Neural progenitor cell (in vitro differentiated cells): ENCODE measurements around the gene ABCF3. TPM values are rescaled to one million over a fixed set of nuclear protein-coding genes. Genes with fewer than 3 reads are reported as not detected.

ENCODE experiments used
- DNase-seq: peaks from one replicate; pipeline ENCODE4 v3.0.0-alpha.2; 2016; ENCODE audit warnings: low spot score
- H2AFZ ChIP-seq: fragments of 200-600 bp; sonication (generic); replicated peaks from 2 replicates; pipeline ENCODE4 v1.6.1; 2016; ENCODE audit warnings: antibody characterized with exemption
- H3F3A ChIP-seq: fragments of 200-600 bp; sonication (generic); 2 replicates; pipeline ENCODE4 v1.6.1; 2016; ENCODE audit warnings: antibody characterized with exemption, low read depth
- H3K27ac ChIP-seq: fragments of 200-600 bp; sonication (generic); 2 replicates; pipeline ENCODE4 v1.5.1; 2016; ENCODE audit warnings: mild to moderate bottlenecking
- H3K27me3 ChIP-seq: fragments of 200-600 bp; sonication (generic); 2 replicates; pipeline ENCODE4 v1.6.1; 2016; ENCODE audit warnings: mild to moderate bottlenecking, moderate library complexity
- H3K36me3 ChIP-seq: fragments of 200-600 bp; sonication (generic); 2 replicates; pipeline ENCODE4 v1.5.1; 2016
- H3K4me1 ChIP-seq: fragments of 200-600 bp; sonication (generic); 2 replicates; pipeline ENCODE4 v1.6.1; 2016; ENCODE audit warnings: mixed run types
- H3K4me2 ChIP-seq: fragments of 200-600 bp; sonication (generic); 2 replicates; pipeline ENCODE4 v1.6.1; 2016
- H3K4me3 ChIP-seq: fragments of 200-600 bp; sonication (generic); 2 replicates; pipeline ENCODE4 v1.5.1; 2016
- H3K79me2 ChIP-seq: fragments of 200-600 bp; sonication (generic); 2 replicates; pipeline ENCODE4 v1.6.1; 2016; ENCODE audit warnings: low read depth
- H3K9ac ChIP-seq: fragments of 200-600 bp; sonication (generic); 2 replicates; pipeline ENCODE4 v1.6.1; 2016
- H3K9me3 ChIP-seq: fragments of 200-600 bp; sonication (generic); 2 replicates; pipeline ENCODE4 v1.5.1; 2016; ENCODE audit warnings: low read depth
- H4K20me1 ChIP-seq: fragments of 200-600 bp; sonication (generic); 2 replicates; pipeline ENCODE4 v1.6.1; 2016; ENCODE audit warnings: low read depth
- H3K27ac Mint-ChIP-seq: 3 replicates; pipeline ENCODE4 v1.8.0; 2021; ENCODE audit warnings: mixed read lengths
- H3K27me3 Mint-ChIP-seq: 2 replicates; pipeline ENCODE4 v1.8.0; 2022; ENCODE audit warnings: low read depth, mild to moderate bottlenecking, inconsistent platforms, moderate library complexity, mixed read lengths; ENCODE audit not compliant: insufficient read depth
- H3K36me3 Mint-ChIP-seq: 3 replicates; pipeline ENCODE4 v1.8.0; 2021; ENCODE audit warnings: mixed read lengths
- H3K4me1 Mint-ChIP-seq: 3 replicates; pipeline ENCODE4 v1.8.0; 2021; ENCODE audit warnings: mixed read lengths
- H3K4me3 Mint-ChIP-seq: 3 replicates; pipeline ENCODE4 v1.8.0; 2021; ENCODE audit warnings: mild to moderate bottlenecking, moderate library complexity, mixed read lengths
- H3K9me3 Mint-ChIP-seq: 3 replicates; pipeline ENCODE4 v1.8.0; 2020; ENCODE audit warnings: mixed read lengths
- EZH2 ChIP-seq: fragments of 200-600 bp; sonication (generic); IDR thresholded peaks from 2 replicates; pipeline ENCODE4 v1.6.1; 2017; ENCODE audit warnings: antibody characterized with exemption, mild to moderate bottlenecking, moderate library complexity
- EZH2phosphoT487 ChIP-seq: fragments of 200-600 bp; sonication (generic); IDR thresholded peaks from 2 replicates; pipeline ENCODE4 v1.6.1; 2017; ENCODE audit warnings: antibody characterized with exemption
- total RNA-seq: library from RNA; depleted of rRNA; stranded (reverse); fragments of >200 nt; gene quantifications from 2 replicates; pipeline ENCODE4 v1.2.3, GENCODE V29; 2015; ENCODE audit warnings: low replicate concordance
- TF ChIP-seq, protein P1 (sequence below): fragments of 200-600 bp; sonication (generic); IDR thresholded peaks from 2 replicates; pipeline ENCODE4 v1.5.1; 2017; ENCODE audit warnings: antibody characterized with exemption, mild to moderate bottlenecking

ABCF3 gene, protein sequence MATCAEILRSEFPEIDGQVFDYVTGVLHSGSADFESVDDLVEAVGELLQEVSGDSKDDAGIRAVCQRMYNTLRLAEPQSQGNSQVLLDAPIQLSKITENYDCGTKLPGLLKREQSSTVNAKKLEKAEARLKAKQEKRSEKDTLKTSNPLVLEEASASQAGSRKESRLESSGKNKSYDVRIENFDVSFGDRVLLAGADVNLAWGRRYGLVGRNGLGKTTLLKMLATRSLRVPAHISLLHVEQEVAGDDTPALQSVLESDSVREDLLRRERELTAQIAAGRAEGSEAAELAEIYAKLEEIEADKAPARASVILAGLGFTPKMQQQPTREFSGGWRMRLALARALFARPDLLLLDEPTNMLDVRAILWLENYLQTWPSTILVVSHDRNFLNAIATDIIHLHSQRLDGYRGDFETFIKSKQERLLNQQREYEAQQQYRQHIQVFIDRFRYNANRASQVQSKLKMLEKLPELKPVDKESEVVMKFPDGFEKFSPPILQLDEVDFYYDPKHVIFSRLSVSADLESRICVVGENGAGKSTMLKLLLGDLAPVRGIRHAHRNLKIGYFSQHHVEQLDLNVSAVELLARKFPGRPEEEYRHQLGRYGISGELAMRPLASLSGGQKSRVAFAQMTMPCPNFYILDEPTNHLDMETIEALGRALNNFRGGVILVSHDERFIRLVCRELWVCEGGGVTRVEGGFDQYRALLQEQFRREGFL
- total RNA-seq = 22.0 and 30.4 TPM in 2 replicates

- peak within 1 kb of the TSS; percentile 89 for H3K27ac Mint-ChIP-seq
Observed at GRCh38 chr3:184186184-184186901, at the start of gene ABCF3. Gene ABCF3, plus strand, starts transcription at chr3:184186199. Its CDS starts 9 bp downstream, at chr3:184186208.

DNA sequence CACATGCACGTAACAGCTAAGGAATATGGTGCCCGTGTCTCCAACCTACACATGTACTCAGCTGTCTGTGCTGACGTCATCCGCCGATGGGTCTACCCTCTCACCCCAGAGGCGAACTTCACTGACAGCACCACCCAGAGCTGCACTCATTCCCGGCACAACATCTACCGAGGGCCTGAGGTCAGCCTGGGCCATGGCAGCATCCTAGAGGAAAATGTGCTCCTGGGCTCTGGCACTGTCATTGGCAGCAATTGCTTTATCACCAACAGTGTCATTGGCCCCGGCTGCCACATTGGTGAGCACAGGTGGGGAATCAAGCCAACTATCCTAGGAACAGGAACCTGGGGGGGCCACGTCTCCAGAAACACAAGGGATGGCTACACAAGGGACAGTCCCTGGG, 45.6 kb upstream of the ABCF3 start:
- H3K79me2 ChIP-seq = peaks cover 37% of the 10 kb centered on the region
- H3K9me3 Mint-ChIP-seq = no peaks in the 10 kb centered on the region
- peaks cover 6% of the 10 kb centered on the region for H4K20me1 ChIP-seq

More at GRCh38 chr3:184186184-184186901, at the start of gene ABCF3:
- Mint-ChIP-seq H3K27me3 (peaks cover 3% of the 10 kb centered on the region), H3K9me3 (no peaks in the 10 kb centered on the region), H3K4me1 (peaks cover 27% of the 10 kb centered on the region), H3K4me3 (peak within 1 kb of the TSS; percentile 98), H3K36me3 (peaks cover 28% of the 10 kb centered on the region)
- H4K20me1 ChIP-seq = peaks cover 10% of the 10 kb centered on the region
- peaks cover 20% of the 10 kb centered on the region for H3F3A ChIP-seq
- no peak for TF ChIP-seq EZH2phosphoT487
- TF ChIP-seq, protein P1, sequence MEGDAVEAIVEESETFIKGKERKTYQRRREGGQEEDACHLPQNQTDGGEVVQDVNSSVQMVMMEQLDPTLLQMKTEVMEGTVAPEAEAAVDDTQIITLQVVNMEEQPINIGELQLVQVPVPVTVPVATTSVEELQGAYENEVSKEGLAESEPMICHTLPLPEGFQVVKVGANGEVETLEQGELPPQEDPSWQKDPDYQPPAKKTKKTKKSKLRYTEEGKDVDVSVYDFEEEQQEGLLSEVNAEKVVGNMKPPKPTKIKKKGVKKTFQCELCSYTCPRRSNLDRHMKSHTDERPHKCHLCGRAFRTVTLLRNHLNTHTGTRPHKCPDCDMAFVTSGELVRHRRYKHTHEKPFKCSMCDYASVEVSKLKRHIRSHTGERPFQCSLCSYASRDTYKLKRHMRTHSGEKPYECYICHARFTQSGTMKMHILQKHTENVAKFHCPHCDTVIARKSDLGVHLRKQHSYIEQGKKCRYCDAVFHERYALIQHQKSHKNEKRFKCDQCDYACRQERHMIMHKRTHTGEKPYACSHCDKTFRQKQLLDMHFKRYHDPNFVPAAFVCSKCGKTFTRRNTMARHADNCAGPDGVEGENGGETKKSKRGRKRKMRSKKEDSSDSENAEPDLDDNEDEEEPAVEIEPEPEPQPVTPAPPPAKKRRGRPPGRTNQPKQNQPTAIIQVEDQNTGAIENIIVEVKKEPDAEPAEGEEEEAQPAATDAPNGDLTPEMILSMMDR = no peak
- no peak for TF ChIP-seq EZH2
- no peak within 1 kb of the TSS for H2AFZ ChIP-seq
- peak within 1 kb of the TSS; percentile 47 for H3K27ac ChIP-seq
- peak within 1 kb of the TSS; percentile 84 for H3K4me2 ChIP-seq
- peak within 1 kb of the TSS; percentile 87 for H3K9ac ChIP-seq
- no peaks in the 10 kb centered on the region for H3K27me3 ChIP-seq
- DNase-seq = no peak
- peaks cover 26% of the 10 kb centered on the region for H3K79me2 ChIP-seq
- H3K9me3 ChIP-seq = no peaks in the 10 kb centered on the region
- peak within 1 kb of the TSS; percentile 69 for H3K4me3 ChIP-seq
- H3K36me3 ChIP-seq = no peaks in the 10 kb centered on the region
- peaks cover 14% of the 10 kb centered on the region for H3K4me1 ChIP-seq

DNA sequence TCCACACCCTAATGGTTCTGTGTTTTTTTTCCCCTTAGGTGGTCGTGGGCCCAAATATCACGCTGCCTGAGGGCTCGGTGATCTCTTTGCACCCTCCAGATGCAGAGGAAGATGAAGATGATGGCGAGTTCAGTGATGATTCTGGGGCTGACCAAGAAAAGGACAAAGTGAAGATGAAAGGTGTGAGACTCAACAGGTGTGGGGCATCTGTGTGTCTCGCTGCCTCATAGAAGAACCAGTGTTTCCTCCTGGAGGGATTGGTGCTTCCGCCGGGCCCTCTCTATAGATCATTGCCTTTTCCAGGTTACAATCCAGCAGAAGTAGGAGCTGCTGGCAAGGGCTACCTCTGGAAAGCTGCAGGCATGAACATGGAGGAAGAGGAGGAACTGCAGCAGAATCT, 43.8 kb upstream of the ABCF3 start:
- no peak for DNase-seq
- H3K36me3 ChIP-seq = no peaks in the 10 kb centered on the region
- no peak overlapping the region for H2AFZ ChIP-seq
- no peak overlapping the region for H3K4me3 ChIP-seq
- Mint-ChIP-seq H3K9me3 (no peaks in the 10 kb centered on the region), H3K27ac (no peak overlapping the region), H3K4me3 (no peak overlapping the region), H3K4me1 (peaks cover 1% of the 10 kb centered on the region), H3K27me3 (peaks cover 11% of the 10 kb centered on the region), H3K36me3 (peaks cover 17% of the 10 kb centered on the region)
- H3K79me2 ChIP-seq = peaks cover 19% of the 10 kb centered on the region
- no peak overlapping the region for H3K27ac ChIP-seq
- no peak overlapping the region for H3K9ac ChIP-seq
- H4K20me1 ChIP-seq = peaks cover 6% of the 10 kb centered on the region
- H3K4me1 ChIP-seq = no peaks in the 10 kb centered on the region
- H3K9me3 ChIP-seq = no peaks in the 10 kb centered on the region
- TF ChIP-seq EZH2phosphoT487 = no peak
- TF ChIP-seq EZH2 = no peak
- TF ChIP-seq, protein P1 = no peak
- H3K27me3 ChIP-seq = no peaks in the 10 kb centered on the region
- no peak overlapping the region for H3K4me2 ChIP-seq
- peaks cover 9% of the 10 kb centered on the region for H3F3A ChIP-seq

More for the DNA sequence above, 45.6 kb upstream of the ABCF3 start:
- no peak overlapping the region for H3K4me3 ChIP-seq
- H3K36me3 ChIP-seq = no peaks in the 10 kb centered on the region
- TF ChIP-seq EZH2phosphoT487 = no peak
- no peak for TF ChIP-seq EZH2
- TF ChIP-seq, protein P1 = no peak
- Mint-ChIP-seq H3K27ac (no peak overlapping the region), H3K4me1 (peaks cover 14% of the 10 kb centered on the region), H3K36me3 (peaks cover 17% of the 10 kb centered on the region), H3K27me3 (peaks cover 11% of the 10 kb centered on the region), H3K4me3 (no peak overlapping the region)
- H3K27ac ChIP-seq = no peak overlapping the region
- peaks cover 6% of the 10 kb centered on the region for H3K4me1 ChIP-seq
- H3F3A ChIP-seq = peaks cover 15% of the 10 kb centered on the region
- no peak overlapping the region for H3K9ac ChIP-seq
- DNase-seq = no peak
- H3K27me3 ChIP-seq = no peaks in the 10 kb centered on the region
- H2AFZ ChIP-seq = no peak overlapping the region
- H3K4me2 ChIP-seq = no peak overlapping the region
- H3K9me3 ChIP-seq = no peaks in the 10 kb centered on the region
